ENCODE data around the gene SEPTIN8.

DNA sequence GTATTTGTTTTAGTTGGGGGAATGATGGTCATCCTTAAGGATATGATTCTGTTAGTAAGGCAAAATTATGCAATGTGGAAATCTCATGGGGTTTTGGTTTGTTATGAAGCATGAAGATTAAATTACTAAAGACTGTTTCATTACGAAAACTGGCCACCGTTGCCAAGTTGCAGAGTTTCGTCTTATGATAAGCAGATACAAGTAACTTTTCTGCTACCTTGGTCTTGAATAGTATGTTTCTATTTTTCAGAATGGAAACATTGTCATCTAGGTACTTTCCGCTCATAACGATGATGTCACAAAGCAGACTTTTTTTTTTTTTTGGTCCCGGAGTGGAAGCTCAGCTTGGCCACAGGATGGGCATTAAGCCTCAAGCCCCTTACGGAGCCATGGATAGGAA, 25.6 kb downstream of the SEPTIN8 start:
- TF ChIP-seq CTCF (IDR thresholded peaks at IDR 0.05; ENCODE audit: insufficient read depth, low read depth, low read length) (no peak), EZH2 (IDR thresholded peaks at IDR 0.05; ENCODE audit: insufficient read depth, low read length) (no peak)
